ENCODE results near the gene CDC42BPA. TPM values are rescaled to one million over a fixed set of nuclear protein-coding genes. Genes with fewer than 3 reads are reported as not detected.

Gene CDC42BPA
- polyA plus RNA-seq, 3 donors = 0.20 to 0.45 (median 0.39) TPM

DNA sequence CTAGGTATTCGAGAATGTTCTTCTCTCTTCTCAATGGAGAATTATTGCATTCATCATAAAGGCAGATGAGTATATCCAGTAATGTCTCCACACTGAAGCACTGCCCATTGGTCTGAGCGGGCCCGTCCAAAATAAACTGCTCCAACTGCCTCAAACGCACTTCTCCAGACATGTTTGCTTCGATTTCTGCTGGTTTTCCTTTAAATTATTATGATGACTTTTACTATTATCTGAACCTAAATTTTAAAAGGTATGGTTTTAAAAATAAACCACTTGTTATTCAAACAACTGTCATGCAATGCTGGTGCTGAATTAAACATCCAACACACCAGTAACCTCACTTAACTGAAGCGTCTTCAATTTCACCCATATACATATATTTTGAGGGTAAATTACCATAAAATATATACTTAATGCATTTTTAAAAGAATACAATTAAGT, 1.3 kb downstream of the CDC42BPA start:
- H3K27ac ChIP-seq (ENCODE audit: low read depth in 1 of 2, low read length in 2 of 2) = no peak overlapping the region
- no peak for DNase-seq
- peak overlapping the region; percentile 69 to 76 (median 73) for H3K4me3 ChIP-seq (replicated peaks in 1 of 3; ENCODE audit: low read depth in 2 of 3, low read length in 3 of 3)
- H3K36me3 ChIP-seq (replicated peaks in 1 of 2; ENCODE audit: control insufficient read depth in 1 of 2, insufficient read depth in 2 of 2, low read length in 2 of 2) = no peaks in the 10 kb centered on the region
- no peaks in the 10 kb centered on the region for H3K79me2 ChIP-seq (ENCODE audit: insufficient read depth, low read length)
- peaks cover 0 to 9% (median 0%) of the 10 kb centered on the region in 7 donors for H3K9me3 Mint-ChIP-seq
- no peak overlapping the region for H2AFZ ChIP-seq (ENCODE audit: insufficient read depth, low read depth, low read length, poor library complexity, severe bottlenecking)
- peaks cover 0 to 6% of the 10 kb centered on the region in 2 donors for H3K36me3 Mint-ChIP-seq
- no peak overlapping the region for H3K27ac Mint-ChIP-seq
- 63% methylated on average over 1 of the region's 6 CpGs for WGBS (ENCODE audit: insufficient coverage)
- H3K9me3 ChIP-seq (replicated peaks in 1 of 2; ENCODE audit: control insufficient read depth in 1 of 2, insufficient read depth in 1 of 2, low read length in 2 of 2) = no peaks in the 10 kb centered on the region
- no peak for TF ChIP-seq CTCF (IDR thresholded peaks at IDR 0.05)
- intact Hi-C loops (cut with micrococcal nuclease) = no loop called here
- H4K20me1 ChIP-seq (ENCODE audit: insufficient read depth, low read length) = no peaks in the 10 kb centered on the region
- H3K4me1 Mint-ChIP-seq = peaks cover 24% of the 10 kb centered on the region
- H3K4me2 ChIP-seq (replicated peaks; ENCODE audit: extremely low read depth, low read length, poor library complexity, severe bottlenecking) = peak overlapping the region; percentile 95
- peaks cover 28 to 55% (median 33%) of the 10 kb centered on the region in 3 donors for H3K27me3 Mint-ChIP-seq (ENCODE audit: low read depth in 3 of 3)
- peaks cover 36 to 51% of the 10 kb centered on the region in 2 donors for H3K27me3 ChIP-seq (ENCODE audit: control insufficient read depth in 2 of 2, insufficient read depth in 2 of 2, low read length in 2 of 2)
- peak overlapping the region in 1 of 2 donors; percentile 62 for H3K4me3 Mint-ChIP-seq
- H3K4me1 ChIP-seq (ENCODE audit: control insufficient read depth in 1 of 2, insufficient read depth in 2 of 2, low read length in 2 of 2) = peaks cover 13 to 24% of the 10 kb centered on the region in 2 donors
- H3K9ac ChIP-seq (ENCODE audit: insufficient read depth, low read length, poor library complexity, severe bottlenecking) = no peak overlapping the region

- Mint-ChIP-seq H3K36me3 (peaks cover 0 to 6% of the 10 kb centered on the region in 2 donors), H3K4me1 (peaks cover 24% of the 10 kb centered on the region), H3K27ac (no peak overlapping the region), H3K27me3 (ENCODE audit: low read depth in 3 of 3) (peaks cover 25 to 51% (median 30%) of the 10 kb centered on the region in 3 donors), H3K9me3 (peaks cover 0 to 9% (median 0%) of the 10 kb centered on the region in 7 donors), H3K4me3 (peak overlapping the region in 1 of 2 donors; percentile 62)
- H3K9me3 ChIP-seq (replicated peaks in 1 of 2; ENCODE audit: control insufficient read depth in 1 of 2, insufficient read depth in 1 of 2, low read length in 2 of 2) = no peaks in the 10 kb centered on the region
- no peak overlapping the region for H3K9ac ChIP-seq (ENCODE audit: insufficient read depth, low read length, poor library complexity, severe bottlenecking)
- peaks cover 13 to 24% of the 10 kb centered on the region in 2 donors for H3K4me1 ChIP-seq (ENCODE audit: control insufficient read depth in 1 of 2, insufficient read depth in 2 of 2, low read length in 2 of 2)
- H3K4me3 ChIP-seq (replicated peaks in 1 of 3; ENCODE audit: low read depth in 2 of 3, low read length in 3 of 3) = no peak overlapping the region
- no peaks in the 10 kb centered on the region for H3K79me2 ChIP-seq (ENCODE audit: insufficient read depth, low read length)
- H3K4me2 ChIP-seq (replicated peaks; ENCODE audit: extremely low read depth, low read length, poor library complexity, severe bottlenecking) = no peak overlapping the region
- TF ChIP-seq CTCF (IDR thresholded peaks at IDR 0.05) = no peak
- no peak overlapping the region for H2AFZ ChIP-seq (ENCODE audit: insufficient read depth, low read depth, low read length, poor library complexity, severe bottlenecking)
- no peak for DNase-seq
- H4K20me1 ChIP-seq (ENCODE audit: insufficient read depth, low read length) = no peaks in the 10 kb centered on the region
- peaks cover 36 to 50% of the 10 kb centered on the region in 2 donors for H3K27me3 ChIP-seq (ENCODE audit: control insufficient read depth in 2 of 2, insufficient read depth in 2 of 2, low read length in 2 of 2)
- intact Hi-C loops (cut with micrococcal nuclease) = no loop called here
- H3K27ac ChIP-seq (ENCODE audit: low read depth in 1 of 2, low read length in 2 of 2) = no peak overlapping the region
- H3K36me3 ChIP-seq (replicated peaks in 1 of 2; ENCODE audit: control insufficient read depth in 1 of 2, insufficient read depth in 2 of 2, low read length in 2 of 2) = no peaks in the 10 kb centered on the region
Observed at GRCh38 chr1:227316456-227316855, 1.8 kb downstream of the CDC42BPA start.
